ENCODE measurements around the gene TMEM178B.

Gene TMEM178B

DNA sequence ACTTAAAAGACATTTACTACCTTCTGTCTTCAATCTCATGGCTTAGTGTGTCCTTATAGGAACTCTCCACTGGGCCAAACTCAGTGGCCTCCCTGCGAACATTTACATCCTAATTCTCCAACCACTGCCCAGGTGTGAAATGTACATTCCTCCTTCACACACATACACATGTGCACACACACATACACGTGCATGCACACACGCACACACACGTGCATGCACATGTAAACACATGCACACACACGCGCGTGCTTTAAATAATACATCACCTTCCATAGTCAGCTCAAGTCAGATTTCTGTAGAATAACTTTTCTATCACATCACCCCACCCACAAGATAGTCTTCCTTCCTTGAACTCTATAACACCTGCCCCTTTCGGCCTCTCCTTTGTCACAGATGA lies 216.5 kb downstream of the TMEM178B start:
- no peaks in the 10 kb centered on the region for H3K36me3 ChIP-seq (ENCODE audit: insufficient read depth)
- no peak overlapping the region for H2AFZ ChIP-seq (ENCODE audit: low read depth)
- H3K4me1 ChIP-seq (ENCODE audit: low read depth, poor library complexity, severe bottlenecking): peaks cover 27% of the 10 kb centered on the region
- no peaks in the 10 kb centered on the region for H3K27me3 ChIP-seq (ENCODE audit: insufficient read depth, low read depth)
- no peaks in the 10 kb centered on the region for H4K20me1 ChIP-seq (ENCODE audit: insufficient read depth)
- H3K4me2 ChIP-seq: no peak overlapping the region
- H3K27ac ChIP-seq: no peak overlapping the region
- H3K79me2 ChIP-seq (ENCODE audit: insufficient read depth, low read depth): no peaks in the 10 kb centered on the region
- TF ChIP-seq, protein P1, sequence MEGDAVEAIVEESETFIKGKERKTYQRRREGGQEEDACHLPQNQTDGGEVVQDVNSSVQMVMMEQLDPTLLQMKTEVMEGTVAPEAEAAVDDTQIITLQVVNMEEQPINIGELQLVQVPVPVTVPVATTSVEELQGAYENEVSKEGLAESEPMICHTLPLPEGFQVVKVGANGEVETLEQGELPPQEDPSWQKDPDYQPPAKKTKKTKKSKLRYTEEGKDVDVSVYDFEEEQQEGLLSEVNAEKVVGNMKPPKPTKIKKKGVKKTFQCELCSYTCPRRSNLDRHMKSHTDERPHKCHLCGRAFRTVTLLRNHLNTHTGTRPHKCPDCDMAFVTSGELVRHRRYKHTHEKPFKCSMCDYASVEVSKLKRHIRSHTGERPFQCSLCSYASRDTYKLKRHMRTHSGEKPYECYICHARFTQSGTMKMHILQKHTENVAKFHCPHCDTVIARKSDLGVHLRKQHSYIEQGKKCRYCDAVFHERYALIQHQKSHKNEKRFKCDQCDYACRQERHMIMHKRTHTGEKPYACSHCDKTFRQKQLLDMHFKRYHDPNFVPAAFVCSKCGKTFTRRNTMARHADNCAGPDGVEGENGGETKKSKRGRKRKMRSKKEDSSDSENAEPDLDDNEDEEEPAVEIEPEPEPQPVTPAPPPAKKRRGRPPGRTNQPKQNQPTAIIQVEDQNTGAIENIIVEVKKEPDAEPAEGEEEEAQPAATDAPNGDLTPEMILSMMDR (conservative IDR thresholded peaks at IDR 0.05; ENCODE audit: low read depth, low read length): no peak
- H3K4me3 ChIP-seq (IDR thresholded peaks at IDR 0.05; ENCODE audit: insufficient read depth, low read depth, low read length): no peak overlapping the region
- H3K9ac ChIP-seq: no peak overlapping the region

DNA sequence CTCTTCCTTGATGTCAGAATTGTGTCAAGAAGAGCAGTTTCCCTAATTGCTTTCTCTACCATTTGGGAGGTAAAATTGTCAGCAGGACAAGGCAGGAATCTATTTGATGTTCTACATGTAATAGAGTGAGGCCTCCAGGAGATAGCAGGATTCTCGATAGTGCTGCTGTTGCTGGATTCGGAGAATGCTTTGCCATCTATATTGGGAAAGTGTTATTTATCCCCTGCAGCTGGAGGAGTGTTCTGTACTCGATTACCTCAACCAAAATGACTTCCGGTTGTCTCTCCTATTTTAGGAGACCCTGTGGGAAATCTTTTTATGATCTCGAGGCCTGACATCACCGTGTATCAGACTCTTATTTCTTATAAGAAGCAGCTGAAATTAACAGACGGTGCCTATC lies 217.1 kb downstream of the TMEM178B start:
- Histone ChIP-seq H3K36me3 (ENCODE audit: insufficient read depth) (no peaks in the 10 kb centered on the region), H2AFZ (ENCODE audit: low read depth) (no peak overlapping the region), H3K79me2 (ENCODE audit: insufficient read depth, low read depth) (no peaks in the 10 kb centered on the region), H4K20me1 (ENCODE audit: insufficient read depth) (no peaks in the 10 kb centered on the region), H3K9ac (no peak overlapping the region), H3K27ac (no peak overlapping the region), H3K27me3 (ENCODE audit: insufficient read depth, low read depth) (no peaks in the 10 kb centered on the region), H3K4me3 (IDR thresholded peaks at IDR 0.05; ENCODE audit: insufficient read depth, low read depth, low read length) (no peak overlapping the region), H3K4me2 (no peak overlapping the region), H3K4me1 (ENCODE audit: low read depth, poor library complexity, severe bottlenecking) (peaks cover 27% of the 10 kb centered on the region)
- TF ChIP-seq, protein P1 (conservative IDR thresholded peaks at IDR 0.05; ENCODE audit: low read depth, low read length): no peak

DNA sequence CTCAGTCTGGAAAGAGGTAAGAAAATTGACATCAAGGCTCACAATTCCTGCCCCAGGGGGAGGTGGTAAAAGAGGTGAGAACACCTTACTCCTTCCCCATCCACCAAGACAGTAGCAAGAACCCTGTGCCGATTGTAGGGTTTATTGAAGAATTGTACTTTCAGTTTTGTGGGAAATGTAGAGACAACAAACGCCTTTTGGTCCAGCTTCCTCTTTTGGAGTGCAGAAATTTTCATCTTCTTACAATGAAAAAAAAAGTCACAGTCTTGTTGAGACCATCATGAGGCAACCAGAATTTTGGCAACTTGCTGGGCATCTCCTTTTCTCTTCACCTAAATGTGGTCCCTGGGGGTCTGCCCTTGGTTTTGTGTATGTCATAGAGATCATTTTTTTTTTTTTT lies 217.7 kb downstream of the TMEM178B start:
- H3K4me3 ChIP-seq (IDR thresholded peaks at IDR 0.05; ENCODE audit: insufficient read depth, low read depth, low read length): no peak overlapping the region
- TF ChIP-seq, protein P1 (conservative IDR thresholded peaks at IDR 0.05; ENCODE audit: low read depth, low read length): no peak
- no peak overlapping the region for H3K9ac ChIP-seq
- H4K20me1 ChIP-seq (ENCODE audit: insufficient read depth): no peaks in the 10 kb centered on the region
- no peaks in the 10 kb centered on the region for H3K27me3 ChIP-seq (ENCODE audit: insufficient read depth, low read depth)
- H3K27ac ChIP-seq: no peak overlapping the region
- H3K4me1 ChIP-seq (ENCODE audit: low read depth, poor library complexity, severe bottlenecking): peaks cover 27% of the 10 kb centered on the region
- H3K36me3 ChIP-seq (ENCODE audit: insufficient read depth): no peaks in the 10 kb centered on the region
- H3K4me2 ChIP-seq: no peak overlapping the region
- no peak overlapping the region for H2AFZ ChIP-seq (ENCODE audit: low read depth)
- no peaks in the 10 kb centered on the region for H3K79me2 ChIP-seq (ENCODE audit: insufficient read depth, low read depth)

DNA sequence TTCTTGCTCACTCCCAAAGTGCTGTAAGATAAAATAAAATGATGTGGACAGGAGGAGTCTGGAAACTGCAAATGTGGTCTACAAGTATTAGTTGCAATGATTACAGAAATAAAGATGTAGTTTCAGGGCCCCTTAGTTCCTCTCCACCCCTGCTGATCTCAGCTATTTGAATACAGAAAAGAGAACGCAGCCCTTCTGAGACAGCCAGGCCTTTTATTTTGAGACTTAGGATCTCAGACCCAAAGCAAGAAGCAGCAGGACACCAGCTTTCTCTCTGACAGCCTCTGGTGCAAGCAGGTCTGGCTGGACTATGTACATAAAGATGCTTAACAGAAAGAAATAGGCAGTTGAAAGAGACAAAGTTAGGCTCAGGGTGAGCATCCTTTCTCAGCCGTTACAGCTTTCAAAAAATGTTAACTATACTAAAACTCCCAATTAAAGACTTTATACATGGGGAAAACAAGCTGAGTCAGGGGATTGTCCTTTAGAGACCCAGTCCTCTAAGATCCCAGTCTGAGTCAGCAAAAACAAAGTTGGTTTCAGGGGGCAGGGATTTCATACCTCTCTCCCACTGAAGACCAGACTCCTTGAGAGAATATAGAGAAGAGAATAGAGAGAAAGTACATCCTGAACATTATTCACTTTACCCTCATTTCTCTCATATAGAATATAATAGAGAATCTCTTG lies 220.4 kb downstream of the TMEM178B start:
- H3K4me1 ChIP-seq (ENCODE audit: low read depth, poor library complexity, severe bottlenecking): peaks cover 27% of the 10 kb centered on the region
- no peaks in the 10 kb centered on the region for H3K79me2 ChIP-seq (ENCODE audit: insufficient read depth, low read depth)
- H2AFZ ChIP-seq (ENCODE audit: low read depth): peak overlapping the region; percentile 15; the same call in 1 of the 2 replicates
- no peaks in the 10 kb centered on the region for H4K20me1 ChIP-seq (ENCODE audit: insufficient read depth)
- TF ChIP-seq, protein P1 (conservative IDR thresholded peaks at IDR 0.05; ENCODE audit: low read depth, low read length): no peak
- no peaks in the 10 kb centered on the region for H3K27me3 ChIP-seq (ENCODE audit: insufficient read depth, low read depth)
- H3K27ac ChIP-seq: peak overlapping the region; percentile 56; the same call in 1 of the 2 replicates
- no peak overlapping the region for H3K4me3 ChIP-seq (IDR thresholded peaks at IDR 0.05; ENCODE audit: insufficient read depth, low read depth, low read length)
- H3K4me2 ChIP-seq: peak overlapping the region; percentile 53
- H3K36me3 ChIP-seq (ENCODE audit: insufficient read depth): no peaks in the 10 kb centered on the region
- no peak overlapping the region; the same call in 1 of the 2 replicates for H3K9ac ChIP-seq
